AG20443 (cell line): ENCODE measurements around the gene WRAP73.
A peak's percentile ranks its signal among the peaks of the same experiment; 100 is the strongest.

Experiments
- DNase-seq: peaks from one replicate; pipeline ENCODE4 v3.0.0; 2012; ENCODE audit warnings: low spot score, mixed read lengths

The WRAP73 gene

DNA sequence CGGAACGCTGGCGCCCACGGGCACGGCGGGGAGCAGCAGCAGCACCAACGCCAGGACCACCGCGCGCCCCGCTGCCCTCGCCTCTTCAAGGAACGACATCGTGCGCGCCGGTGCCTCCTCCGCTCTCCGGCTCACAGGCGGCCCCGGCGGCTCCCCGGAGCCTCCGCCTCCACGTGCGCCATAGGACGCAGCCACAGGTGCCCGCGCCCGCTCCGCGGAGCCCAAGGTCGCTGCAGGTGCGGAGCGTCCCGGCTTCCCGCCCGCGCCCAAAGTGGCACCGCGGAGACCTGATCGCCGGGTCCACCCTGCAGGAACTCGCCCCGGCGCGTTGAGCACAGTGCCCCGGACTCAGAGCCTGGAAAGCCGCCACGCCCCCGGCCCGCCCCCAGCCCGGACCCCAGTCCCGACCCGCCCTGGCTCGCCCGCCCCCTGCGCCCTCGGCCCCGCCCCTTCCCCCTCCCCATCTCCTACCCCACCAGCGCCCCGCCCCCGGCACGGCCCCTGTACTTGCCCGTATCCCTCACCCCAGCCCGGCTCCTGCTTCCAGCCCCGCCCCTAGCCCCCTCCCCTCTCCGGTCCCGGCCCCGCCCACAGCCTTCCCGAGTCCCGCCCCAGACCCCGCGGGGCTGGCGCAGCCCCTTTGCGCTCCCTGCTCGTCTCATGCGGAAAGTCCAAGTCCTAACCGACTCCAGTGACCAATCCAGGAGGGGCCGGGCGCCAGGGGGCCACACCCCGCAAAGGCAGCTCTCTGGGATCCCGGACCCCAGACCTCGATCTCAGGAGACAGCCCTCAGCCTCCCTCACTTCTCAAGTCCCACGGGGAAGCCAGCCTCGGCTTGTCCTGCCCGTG, 38.5 kb downstream of the WRAP73 start, which contains the start of gene MEGF6:
Gene MEGF6 (minus strand): TSS at position 339 of the 850 bp plus-strand sequence. CDS start 240 bp downstream, at position 99.
- DNase-seq = peak; percentile 79

DNA sequence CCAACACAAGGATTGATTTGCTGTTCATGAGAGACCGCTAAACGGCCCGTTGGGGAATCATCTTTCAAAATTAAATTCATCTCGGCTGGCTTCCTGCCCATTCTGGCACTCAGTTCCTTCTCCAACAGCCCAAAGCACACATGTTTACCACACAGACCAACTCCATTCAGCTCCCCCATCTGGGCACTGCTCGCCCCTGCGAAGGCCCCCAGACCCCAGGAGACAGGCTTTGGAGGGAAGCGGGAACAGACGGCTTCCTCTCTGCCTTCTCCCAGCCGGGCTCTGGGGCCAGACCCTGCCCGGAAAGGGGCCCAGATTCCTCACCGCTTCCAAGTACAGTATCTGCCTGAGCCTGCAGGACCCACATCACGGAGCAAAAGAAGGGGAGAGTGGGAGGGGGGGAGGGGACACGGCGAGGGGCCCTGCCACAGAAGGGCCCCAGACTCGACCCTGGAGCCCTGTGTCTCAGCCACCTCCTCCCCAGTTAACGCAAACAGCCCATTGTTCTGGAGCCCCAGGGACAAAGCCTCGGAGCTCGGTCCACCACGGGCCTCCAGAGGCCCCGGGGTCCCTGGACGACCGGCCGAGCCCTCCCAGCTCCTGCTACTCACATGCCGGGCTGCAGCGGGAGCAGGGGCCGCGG, 39.3 kb downstream of the WRAP73 start:
- DNase-seq = no peak

DNA sequence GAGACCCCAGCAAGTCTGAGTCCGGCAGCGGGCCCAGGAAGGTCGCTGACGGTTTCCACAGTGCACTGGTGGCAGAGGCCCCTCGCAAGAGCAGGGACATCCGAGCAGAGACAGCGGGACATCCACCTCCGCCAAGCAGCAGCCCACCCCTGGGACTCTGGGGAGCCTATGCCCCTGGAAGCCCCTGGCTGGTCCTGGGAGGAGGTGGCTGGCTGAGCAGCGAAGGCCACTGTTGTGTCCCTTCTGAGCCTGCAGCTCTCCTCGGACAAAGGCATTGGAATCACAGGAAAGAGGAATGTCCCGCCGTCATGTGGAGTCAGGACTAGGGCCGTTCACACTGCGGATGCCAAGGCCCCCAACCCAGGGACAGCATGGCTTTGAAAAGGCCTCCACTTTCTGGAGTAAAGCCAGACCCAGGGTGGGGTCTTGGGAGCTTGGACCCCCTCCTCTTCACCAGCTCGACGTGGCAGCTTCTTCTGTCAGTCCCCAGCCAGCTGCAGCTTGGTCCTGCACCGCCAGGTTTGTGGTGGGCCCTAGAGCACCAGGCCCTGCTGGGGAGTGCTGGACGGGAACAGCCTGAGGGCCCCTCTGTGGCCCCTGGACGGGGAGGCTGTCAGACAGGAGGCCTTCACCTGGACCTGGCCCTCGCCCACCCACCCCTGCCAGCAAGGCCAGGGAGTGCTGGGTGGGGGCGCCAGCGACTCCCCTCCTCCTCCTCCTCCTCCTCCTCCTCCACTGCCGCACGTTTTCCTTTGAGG, 40.0 kb downstream of the WRAP73 start:
- DNase-seq = no peak

DNA sequence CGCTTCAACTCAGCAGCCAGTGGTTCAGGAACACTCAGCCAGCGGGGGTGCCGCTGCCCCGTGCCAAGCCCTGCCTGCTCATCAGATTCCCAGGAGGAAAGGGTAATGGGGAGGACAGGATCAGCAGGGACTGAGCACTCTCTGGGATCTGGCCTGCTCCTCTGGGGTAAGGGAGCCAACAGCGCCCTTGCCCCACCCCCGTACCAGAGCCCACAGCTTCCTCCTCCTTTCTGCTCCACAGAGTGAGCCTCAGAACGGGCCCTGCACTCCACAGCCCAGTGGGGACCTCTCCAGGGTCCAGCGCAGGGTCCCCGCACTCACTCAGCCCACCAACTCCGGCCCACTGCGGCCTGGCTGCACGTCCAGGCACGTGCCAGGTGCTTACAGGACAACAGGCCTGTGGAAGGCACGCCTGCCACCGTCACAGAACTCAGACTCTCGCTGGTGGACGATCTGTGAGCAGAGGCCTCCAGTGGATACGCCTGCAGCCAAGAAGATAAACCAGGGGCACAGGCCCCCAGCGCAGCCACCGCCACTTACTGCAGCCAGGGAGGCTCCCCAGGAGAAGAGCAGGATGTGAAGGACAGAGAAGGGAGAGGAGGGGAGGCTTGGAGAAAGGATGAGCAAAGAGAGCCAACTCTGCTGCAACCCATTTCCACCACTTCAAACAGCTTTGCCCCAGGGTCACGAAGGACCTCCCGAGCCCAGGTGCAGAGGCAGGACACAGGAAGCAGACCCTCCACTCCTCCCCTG, 40.7 kb downstream of the WRAP73 start:
- no peak for DNase-seq

DNA sequence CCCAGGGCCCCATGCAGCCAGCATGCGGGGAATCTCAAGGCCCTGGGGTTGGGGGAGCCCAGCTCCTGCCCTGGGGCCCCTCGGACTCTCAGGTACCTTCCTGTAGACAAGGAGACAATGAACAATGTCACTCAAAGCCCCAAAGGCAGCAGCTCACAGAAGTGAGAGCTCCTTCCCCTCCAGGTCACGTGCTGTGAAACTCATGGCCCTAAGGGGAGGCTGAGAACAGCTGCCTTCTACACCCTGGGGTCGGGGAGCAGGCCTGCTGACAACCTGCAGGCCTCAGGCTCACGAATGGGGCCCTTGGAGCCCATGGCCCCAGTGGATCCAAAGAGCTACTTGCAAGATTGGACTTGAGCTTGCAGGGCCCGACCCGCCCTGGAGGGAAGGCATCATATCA, 41.7 kb downstream of the WRAP73 start:
- no peak for DNase-seq

DNA sequence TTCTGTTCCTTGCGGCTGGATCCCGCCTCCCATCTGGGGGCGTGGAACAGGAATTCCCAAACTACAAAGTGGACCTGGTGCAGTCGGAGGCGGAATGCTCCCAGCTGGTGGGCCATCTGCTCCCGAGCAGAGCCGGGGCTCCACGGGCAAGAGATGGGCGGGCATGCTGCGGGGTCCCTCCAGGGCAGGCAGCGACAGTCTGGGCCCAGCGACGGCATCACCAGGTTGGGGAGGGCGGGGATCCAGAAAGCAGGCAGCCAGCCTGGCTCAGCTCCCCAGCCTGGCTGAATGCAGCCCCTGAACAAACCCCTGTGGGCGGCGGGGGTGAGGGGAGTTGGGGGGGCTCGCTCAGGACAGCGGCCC, 42.2 kb downstream of the WRAP73 start:
- no peak for DNase-seq

DNA sequence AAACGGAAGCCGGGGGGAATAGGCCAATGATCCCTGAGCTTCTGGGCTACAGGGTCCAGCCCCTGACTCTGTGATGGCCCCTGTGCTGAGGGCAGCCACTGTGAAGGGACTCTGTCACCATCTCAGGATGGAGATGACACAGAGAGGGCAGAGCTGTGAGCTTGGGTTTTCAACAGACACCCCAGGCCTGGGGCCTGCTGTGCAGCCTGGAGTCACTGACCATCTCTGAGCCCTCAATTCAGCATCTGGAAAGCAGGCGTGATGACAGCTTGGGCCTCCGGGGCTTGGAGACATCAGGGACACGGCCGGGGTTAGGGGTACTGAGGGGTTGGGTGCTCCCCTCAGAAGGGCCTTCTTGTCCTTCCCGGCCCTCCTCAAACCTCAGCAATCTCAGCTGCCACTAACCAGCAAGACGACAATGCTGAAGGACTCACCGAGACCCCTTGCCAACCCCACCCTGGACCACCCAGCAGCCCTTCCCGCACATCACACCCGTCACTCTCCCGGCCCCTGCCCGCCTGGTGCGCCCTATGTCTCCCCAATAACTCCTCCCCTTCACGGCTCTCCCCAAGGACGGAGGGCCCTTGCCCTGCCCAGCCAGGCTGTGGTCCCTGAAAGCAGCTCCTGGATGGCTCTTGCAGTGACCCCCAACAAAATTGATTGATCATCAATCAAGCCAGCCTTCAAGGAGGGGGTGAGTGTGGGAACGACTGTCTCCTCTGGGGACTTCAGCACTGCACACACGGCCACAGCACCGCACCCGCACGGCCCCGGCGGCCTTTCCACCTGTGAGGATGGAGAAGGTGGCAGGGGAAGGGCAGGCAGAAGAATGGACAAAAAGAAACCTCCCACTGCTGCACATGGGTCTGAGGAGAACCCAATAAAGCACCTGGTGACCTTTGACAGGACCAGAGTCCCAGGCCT, 42.9 kb downstream of the WRAP73 start:
- no peak for DNase-seq

DNA sequence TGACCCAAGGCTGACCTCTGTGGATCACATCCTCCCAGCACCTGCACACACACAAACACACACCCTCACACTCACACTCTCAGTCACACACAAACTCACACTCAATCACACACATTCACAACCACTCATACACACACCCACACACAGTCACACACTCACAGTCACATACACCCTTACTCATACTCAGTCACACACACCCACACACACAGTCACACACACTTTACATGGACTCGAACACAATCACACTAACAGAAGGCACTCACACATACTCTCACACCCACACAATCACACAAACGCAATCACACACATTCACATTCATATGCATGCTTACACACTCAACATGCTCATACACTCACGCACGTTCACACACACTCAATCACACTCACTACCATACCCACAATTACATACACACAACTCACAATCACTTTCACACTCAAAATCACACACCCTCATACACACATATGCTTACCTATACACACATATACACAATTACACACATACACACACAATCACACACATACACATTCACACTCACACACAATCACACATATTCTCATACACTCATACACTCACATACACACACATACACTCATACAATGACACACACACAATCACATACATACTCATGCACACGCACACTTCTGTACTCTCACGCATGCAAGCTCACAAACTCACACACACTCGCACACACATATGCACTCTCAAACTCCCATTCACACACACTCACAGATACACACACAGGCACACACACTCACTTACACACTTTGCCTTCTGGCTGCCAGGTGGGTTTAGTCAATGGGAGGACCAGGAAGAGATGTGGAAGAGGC, 44.7 kb downstream of the WRAP73 start:
- DNase-seq = no peak

DNA sequence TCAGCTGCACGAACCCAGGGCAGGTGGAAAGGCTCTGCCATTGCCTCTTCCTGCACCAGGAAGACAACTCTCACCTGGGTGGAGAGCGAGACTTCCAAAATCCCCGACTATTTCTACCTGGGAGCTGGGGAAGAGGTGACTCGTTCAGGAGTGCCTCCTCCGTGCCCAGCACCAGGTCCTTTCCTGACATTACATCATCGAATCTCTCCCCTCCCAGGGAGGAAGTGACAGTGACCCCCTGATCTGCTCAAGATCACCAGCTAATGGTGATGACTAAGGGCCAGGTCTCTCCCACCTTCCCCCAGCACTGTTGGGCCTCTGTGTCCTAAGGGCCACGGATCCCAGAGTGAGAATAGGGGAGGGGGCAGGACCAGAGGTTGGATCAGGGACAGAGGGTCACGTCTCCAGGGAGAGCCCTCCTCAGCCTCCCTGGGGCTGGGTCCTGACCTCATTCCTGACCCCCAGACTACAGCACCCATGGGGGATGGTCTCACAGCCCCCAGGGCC, 45.4 kb downstream of the WRAP73 start:
- no peak for DNase-seq

DNA sequence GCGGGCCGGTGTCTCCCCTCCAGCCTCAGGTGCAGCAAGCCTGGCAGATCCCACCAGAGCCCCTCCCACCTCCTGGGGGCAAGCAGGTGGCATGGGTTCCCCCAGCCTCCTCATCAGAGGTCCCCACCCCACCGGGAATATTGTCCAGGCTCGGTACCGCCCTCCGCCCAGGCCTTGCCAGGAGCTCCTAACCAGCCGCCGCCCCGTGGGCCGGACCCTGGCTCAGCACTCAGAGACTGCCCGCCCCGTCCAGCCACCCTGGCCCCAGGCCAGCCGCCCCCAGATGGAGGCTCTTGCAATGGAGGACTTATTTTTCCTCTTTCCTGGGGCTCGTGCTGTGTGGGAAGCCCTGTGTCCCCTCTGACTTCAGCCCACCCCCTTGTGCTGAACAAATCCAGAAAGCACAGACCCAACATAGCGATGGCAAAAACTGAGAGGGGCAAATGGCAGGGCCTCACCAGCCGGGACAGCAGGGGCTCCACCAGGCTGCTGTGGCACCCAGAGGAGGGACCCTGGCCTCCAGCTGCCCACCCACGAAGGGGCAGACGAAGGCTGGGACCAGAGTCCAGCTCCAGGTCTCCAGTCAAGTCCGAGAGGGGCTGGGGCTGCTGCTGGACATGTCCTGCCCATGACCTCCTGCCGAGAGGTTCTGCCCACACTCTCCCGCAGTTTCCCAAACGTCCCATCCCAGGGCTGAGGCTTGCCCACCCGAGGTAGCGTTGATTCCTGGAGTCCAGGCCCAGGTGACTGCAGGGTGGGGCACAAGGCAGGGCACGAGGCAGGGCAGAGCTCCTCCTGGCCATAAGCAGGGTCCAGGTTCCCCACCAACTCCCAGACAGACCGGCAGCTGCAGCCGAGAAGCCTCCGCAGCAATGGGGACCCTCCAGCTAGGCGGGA, 46.1 kb downstream of the WRAP73 start:
- no peak for DNase-seq

DNA sequence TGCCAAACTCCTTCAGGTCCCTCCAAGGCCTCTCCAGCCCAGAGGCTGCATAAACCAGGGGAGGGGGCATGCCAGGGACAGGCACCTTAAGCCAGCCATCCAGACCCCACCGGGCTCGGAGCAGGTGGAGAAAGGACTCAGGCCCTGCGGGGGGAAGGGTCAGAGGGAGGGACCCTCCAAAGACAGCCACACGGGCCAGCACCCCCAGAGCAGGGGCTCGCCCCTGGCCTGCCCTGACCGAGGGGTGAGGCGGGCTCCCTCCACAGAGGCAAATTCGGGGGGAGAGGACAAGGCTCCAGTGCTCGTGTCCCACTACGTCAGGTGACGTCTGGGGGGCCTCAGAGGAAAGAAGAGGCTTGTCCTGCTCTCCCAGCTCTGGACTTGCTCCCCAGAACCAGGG, 46.7 kb downstream of the WRAP73 start:
- DNase-seq = no peak

DNA sequence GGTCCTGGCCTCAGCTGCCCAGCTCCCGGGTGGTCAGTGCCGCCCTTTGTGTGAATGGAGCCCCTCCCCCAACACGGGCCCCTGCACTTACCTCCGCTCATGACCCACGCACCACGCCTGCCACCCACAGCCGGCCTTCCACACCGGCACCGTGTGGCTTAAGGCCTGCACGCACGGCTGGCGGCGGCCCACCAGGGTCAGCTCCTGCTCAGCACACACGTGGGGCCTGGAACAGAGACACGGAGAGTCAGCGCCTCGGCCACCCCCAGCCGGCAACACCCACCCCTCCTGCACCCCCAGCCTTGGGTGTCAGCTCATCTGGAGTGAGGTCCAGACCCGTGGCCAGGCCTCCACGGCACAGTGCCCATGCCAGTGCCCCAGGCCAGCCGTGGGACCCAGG, 47.5 kb downstream of the WRAP73 start:
- DNase-seq = no peak

DNA sequence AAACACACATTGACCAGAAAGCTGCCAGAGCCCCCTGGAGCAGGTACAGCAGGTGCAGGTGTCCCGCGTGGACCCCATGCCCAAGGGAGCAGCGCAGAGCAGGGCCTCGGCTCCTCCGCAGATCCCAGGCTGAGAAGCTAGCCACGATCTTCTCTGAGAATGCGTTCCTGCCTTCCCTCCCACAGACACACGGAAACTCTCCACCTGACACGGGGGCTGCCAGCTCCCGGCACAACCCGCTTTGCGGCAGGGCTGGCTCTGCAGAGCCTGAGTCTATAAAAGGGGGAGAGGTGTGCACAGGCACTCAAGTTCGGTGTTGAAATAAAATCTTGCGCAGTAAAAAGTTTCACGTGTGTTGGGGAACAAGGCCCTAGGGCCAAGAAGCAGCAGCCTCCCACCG, 48.2 kb downstream of the WRAP73 start:
- no peak for DNase-seq

DNA sequence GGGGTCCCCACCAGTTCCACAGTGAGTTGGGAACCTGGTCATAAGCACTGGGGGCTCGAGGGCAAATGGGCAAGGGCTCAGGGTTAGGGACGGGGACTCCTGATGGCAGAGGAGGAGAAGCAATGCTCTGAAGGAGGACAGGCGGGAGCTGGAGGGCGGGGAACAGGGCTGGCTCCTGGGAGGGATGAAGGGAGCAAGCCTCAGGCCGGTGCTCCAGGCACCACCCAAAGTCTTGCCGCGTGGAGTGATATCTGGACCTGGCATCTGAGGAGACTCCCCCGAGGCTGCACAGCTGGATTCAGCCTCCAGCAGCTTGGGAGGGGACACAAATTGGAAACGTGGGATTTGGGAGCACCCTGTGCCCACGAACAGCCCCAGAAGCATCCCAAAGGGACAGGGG, 49.5 kb downstream of the WRAP73 start:
- no peak for DNase-seq

DNA sequence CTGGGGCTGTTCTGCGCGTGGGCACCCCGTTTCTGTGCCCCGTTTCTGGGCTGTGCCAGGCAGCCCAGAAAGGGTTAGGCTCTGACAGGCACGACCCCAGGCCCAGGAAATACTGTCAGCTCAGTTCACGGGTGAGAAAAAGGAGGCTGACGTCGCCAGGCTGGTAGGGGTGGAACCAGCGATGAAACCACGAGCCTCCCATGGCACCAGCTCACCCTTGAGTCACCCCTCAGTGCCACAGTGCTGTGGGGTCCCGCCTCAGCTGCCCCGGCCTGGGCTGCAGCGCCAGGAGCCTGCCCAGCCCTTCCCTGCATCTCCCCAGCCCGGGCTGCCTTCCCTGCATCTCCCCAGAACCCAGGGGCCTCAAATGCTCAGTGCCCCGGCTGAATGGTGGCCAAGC, 50.1 kb downstream of the WRAP73 start:
- no peak for DNase-seq

DNA sequence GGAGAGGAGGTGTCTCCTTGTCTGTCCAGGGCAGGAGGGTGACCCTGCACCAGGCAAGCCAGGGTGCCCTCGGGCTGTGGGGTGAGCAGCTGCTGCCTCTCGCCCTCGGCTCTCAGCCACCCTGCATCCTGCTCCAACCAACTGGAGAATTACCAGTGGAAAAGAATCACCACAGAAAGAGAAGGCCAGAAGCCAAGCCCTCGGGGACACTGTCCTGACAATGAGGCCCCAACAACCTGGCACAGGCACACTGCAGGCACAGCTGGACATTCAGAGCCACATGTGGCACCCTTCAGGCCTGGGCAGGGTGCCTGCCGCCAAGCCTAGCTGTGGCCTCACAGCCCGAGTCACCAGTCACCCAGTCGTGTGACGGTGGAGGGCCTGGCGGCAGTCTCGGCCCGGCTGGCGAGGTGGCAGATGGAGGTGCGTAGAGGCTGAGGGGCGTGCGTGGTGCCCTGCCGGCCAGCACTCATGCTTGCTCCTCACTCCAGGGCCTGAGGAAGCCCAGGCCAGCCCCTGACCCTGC, 50.6 kb downstream of the WRAP73 start:
- DNase-seq = no peak

DNA sequence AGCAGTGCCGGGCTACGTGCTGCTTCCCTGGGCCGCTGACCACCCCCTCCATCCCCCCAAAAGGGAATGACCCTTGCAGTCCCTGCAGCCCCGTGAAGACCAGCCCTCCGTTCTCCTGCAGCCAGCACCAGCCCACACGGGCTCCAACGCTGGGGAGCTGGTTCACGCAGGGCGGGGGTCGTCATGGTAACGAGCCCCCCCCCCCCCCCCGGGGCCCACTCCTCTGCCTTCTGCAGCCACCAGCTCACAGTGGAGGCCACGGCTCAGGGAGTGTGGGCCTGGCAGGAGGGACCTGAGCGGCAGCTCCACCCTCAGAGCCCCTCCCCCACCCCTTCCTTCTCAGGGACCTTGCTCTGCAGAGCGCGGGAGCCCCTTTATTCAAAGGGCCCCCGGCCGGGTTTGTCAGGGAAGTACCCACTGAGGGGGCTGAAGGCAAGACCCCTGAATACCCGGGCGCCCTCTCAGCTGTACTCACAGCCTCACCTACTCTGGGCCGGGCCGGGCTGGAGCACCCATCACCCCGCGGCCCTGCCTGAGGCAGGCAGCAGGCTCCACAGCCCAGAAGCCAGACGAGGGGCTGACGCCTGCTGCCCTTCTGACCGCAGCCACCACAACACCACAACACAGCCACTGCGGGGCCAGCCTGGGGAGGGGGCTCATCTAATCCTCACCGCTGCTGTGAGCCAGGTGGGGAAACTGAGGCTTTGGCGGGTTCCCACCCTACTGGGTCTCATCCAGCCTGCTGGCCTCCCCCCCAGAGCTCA, 51.2 kb downstream of the WRAP73 start:
- no peak for DNase-seq

DNA sequence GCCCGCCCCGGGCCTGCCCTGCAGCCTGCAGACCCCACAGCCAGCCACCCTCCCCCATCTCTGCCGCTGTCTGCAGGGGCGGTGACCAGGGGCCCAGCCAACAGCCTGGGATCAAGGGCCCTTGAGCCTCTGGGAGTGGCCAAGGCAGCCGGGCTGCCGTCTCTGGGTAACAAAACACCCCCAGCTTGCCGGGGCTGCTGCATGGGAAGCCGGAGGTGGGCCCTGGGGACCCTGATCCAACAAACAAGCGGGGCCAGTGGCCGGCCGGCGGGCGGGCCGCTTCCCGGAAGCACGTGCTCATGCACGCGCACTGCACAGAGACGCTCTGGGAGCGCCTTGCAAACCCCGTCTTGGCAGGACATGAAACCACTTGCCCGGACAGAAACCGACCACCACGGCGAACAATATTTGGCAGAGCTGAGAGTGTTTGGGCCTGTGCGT, 51.8 kb downstream of the WRAP73 start:
- DNase-seq = no peak
